Measurements from ENCODE around the gene GM2A. TPM values are rescaled to one million over a fixed set of nuclear protein-coding genes. Genes with fewer than 3 reads are reported as not detected.
A peak's percentile ranks its signal among the peaks of the same experiment; 100 is the strongest.

GM2A gene
- total and polyA plus RNA-seq, 2 of the 8 experiments (the other 6 are each of a cell fraction or from before 2014, with no cell fraction given): 18.5 to 32.2 TPM

DNA sequence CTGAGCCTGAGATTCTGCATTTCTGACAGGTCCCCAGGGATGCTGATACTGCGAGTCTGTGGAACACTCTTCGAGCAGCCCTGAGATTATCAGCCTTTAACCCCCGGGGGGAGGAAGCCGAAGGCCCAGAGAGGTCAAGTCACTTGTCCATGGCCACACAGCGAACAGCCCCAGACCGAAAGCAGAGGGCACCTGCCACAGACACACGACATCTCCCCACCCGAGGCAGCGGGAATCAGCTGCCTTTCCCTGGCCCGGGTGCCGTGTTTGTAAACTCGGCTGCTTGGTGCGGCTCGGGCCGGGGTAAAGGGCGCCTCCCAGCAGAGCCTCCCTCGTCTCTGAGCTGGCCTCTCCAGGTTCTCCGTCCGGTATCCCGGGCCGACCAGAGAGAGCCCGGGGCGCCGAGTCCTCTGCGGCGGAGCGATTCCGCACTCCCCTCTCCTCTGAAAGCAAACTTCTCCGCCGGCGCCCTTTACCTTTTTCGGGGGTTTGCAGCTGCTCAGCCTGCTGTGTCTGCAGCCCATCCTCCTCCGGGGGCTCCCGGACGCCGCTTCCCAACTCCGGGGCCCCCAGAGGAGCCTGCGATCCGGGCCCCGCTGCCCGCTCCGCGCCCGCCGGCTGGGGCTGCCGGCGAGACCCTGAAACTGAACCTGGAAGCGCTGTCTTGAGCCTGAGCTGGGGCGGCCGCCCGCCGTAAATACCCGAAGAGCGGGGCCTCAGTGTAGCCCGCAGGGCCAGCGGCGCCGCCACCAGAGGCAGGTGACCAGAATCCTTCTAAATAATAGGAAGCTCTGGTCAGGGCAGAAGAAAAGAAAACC, 29.3 kb upstream of the GM2A start, which contains the start of gene CCDC69 (continued):
- TF ChIP-seq, protein P1, sequence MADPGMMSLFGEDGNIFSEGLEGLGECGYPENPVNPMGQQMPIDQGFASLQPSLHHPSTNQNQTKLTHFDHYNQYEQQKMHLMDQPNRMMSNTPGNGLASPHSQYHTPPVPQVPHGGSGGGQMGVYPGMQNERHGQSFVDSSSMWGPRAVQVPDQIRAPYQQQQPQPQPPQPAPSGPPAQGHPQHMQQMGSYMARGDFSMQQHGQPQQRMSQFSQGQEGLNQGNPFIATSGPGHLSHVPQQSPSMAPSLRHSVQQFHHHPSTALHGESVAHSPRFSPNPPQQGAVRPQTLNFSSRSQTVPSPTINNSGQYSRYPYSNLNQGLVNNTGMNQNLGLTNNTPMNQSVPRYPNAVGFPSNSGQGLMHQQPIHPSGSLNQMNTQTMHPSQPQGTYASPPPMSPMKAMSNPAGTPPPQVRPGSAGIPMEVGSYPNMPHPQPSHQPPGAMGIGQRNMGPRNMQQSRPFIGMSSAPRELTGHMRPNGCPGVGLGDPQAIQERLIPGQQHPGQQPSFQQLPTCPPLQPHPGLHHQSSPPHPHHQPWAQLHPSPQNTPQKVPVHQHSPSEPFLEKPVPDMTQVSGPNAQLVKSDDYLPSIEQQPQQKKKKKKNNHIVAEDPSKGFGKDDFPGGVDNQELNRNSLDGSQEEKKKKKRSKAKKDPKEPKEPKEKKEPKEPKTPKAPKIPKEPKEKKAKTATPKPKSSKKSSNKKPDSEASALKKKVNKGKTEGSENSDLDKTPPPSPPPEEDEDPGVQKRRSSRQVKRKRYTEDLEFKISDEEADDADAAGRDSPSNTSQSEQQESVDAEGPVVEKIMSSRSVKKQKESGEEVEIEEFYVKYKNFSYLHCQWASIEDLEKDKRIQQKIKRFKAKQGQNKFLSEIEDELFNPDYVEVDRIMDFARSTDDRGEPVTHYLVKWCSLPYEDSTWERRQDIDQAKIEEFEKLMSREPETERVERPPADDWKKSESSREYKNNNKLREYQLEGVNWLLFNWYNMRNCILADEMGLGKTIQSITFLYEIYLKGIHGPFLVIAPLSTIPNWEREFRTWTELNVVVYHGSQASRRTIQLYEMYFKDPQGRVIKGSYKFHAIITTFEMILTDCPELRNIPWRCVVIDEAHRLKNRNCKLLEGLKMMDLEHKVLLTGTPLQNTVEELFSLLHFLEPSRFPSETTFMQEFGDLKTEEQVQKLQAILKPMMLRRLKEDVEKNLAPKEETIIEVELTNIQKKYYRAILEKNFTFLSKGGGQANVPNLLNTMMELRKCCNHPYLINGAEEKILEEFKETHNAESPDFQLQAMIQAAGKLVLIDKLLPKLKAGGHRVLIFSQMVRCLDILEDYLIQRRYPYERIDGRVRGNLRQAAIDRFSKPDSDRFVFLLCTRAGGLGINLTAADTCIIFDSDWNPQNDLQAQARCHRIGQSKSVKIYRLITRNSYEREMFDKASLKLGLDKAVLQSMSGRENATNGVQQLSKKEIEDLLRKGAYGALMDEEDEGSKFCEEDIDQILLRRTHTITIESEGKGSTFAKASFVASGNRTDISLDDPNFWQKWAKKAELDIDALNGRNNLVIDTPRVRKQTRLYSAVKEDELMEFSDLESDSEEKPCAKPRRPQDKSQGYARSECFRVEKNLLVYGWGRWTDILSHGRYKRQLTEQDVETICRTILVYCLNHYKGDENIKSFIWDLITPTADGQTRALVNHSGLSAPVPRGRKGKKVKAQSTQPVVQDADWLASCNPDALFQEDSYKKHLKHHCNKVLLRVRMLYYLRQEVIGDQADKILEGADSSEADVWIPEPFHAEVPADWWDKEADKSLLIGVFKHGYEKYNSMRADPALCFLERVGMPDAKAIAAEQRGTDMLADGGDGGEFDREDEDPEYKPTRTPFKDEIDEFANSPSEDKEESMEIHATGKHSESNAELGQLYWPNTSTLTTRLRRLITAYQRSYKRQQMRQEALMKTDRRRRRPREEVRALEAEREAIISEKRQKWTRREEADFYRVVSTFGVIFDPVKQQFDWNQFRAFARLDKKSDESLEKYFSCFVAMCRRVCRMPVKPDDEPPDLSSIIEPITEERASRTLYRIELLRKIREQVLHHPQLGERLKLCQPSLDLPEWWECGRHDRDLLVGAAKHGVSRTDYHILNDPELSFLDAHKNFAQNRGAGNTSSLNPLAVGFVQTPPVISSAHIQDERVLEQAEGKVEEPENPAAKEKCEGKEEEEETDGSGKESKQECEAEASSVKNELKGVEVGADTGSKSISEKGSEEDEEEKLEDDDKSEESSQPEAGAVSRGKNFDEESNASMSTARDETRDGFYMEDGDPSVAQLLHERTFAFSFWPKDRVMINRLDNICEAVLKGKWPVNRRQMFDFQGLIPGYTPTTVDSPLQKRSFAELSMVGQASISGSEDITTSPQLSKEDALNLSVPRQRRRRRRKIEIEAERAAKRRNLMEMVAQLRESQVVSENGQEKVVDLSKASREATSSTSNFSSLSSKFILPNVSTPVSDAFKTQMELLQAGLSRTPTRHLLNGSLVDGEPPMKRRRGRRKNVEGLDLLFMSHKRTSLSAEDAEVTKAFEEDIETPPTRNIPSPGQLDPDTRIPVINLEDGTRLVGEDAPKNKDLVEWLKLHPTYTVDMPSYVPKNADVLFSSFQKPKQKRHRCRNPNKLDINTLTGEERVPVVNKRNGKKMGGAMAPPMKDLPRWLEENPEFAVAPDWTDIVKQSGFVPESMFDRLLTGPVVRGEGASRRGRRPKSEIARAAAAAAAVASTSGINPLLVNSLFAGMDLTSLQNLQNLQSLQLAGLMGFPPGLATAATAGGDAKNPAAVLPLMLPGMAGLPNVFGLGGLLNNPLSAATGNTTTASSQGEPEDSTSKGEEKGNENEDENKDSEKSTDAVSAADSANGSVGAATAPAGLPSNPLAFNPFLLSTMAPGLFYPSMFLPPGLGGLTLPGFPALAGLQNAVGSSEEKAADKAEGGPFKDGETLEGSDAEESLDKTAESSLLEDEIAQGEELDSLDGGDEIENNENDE (IDR thresholded peaks at IDR 0.05; ENCODE audit: insufficient replicate concordance, low read length): peak; percentile 100
- TF ChIP-seq RFX5 (IDR thresholded peaks at IDR 0.05; ENCODE audit: borderline replicate concordance, low read depth, low read length) (no peak), RBBP5 (IDR thresholded peaks at IDR 0.05; ENCODE audit: borderline replicate concordance, low read depth, low read length) (0 out of 2 replicates have a peak, but pooled peaks have one; percentile 47), HDAC2 (IDR thresholded peaks at IDR 0.05; ENCODE audit: borderline replicate concordance in 1 of 2, low read depth in 2 of 2, low read length in 2 of 2) (peak in 1 of 2 experiments; percentile 92; a peak in 1 of 4 replicates)
- TF ChIP-seq, protein P2, sequence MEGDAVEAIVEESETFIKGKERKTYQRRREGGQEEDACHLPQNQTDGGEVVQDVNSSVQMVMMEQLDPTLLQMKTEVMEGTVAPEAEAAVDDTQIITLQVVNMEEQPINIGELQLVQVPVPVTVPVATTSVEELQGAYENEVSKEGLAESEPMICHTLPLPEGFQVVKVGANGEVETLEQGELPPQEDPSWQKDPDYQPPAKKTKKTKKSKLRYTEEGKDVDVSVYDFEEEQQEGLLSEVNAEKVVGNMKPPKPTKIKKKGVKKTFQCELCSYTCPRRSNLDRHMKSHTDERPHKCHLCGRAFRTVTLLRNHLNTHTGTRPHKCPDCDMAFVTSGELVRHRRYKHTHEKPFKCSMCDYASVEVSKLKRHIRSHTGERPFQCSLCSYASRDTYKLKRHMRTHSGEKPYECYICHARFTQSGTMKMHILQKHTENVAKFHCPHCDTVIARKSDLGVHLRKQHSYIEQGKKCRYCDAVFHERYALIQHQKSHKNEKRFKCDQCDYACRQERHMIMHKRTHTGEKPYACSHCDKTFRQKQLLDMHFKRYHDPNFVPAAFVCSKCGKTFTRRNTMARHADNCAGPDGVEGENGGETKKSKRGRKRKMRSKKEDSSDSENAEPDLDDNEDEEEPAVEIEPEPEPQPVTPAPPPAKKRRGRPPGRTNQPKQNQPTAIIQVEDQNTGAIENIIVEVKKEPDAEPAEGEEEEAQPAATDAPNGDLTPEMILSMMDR (IDR thresholded peaks at IDR 0.05; ENCODE audit: control extremely low read depth in 1 of 3, insufficient read depth in 1 of 3, low read depth in 1 of 3, low read length in 3 of 3): peak in 1 of 3 experiments; percentile 24; a peak in 2 of 4 replicates
